ENCODE data around the gene KDM4C.

Gene KDM4C

GRCh38 chr9:6843742-6844141, 86.0 kb downstream of the KDM4C start:
- no peak for TF ChIP-seq CTCF (conservative IDR thresholded peaks at IDR 0.05; ENCODE audit: low read depth)
- POLR2A ChIA-PET (ENCODE audit: low non-redundant PET) = no interaction called here
- CTCF ChIA-PET = no interaction called here
- no peak overlapping the region for H3K27ac ChIP-seq
- no peak for DNase-seq (ENCODE audit: low spot score)

- CTCF ChIA-PET = no interaction called here
- no peak overlapping the region for H3K27ac ChIP-seq
- POLR2A ChIA-PET (ENCODE audit: low non-redundant PET) = no interaction called here
- no peak for DNase-seq (ENCODE audit: low spot score)
- TF ChIP-seq CTCF (conservative IDR thresholded peaks at IDR 0.05; ENCODE audit: low read depth) = no peak
Observed at GRCh38 chr9:6844267-6844666, 86.5 kb downstream of the KDM4C start.

- ChIA-PET POLR2A (ENCODE audit: low non-redundant PET) (no interaction called here), CTCF (no interaction called here)
- DNase-seq (ENCODE audit: low spot score) = no peak
- no peak overlapping the region for H3K27ac ChIP-seq
- TF ChIP-seq CTCF (conservative IDR thresholded peaks at IDR 0.05; ENCODE audit: low read depth) = no peak
Observed at GRCh38 chr9:6845128-6845826, 87.5 kb downstream of the KDM4C start.

- CTCF ChIA-PET = no interaction called here
- POLR2A ChIA-PET (ENCODE audit: low non-redundant PET) = no interaction called here
- no peak for DNase-seq (ENCODE audit: low spot score)
- no peak overlapping the region for H3K27ac ChIP-seq
- TF ChIP-seq CTCF (conservative IDR thresholded peaks at IDR 0.05; ENCODE audit: low read depth) = no peak
Observed at GRCh38 chr9:6845880-6846279, 88.1 kb downstream of the KDM4C start.

- POLR2A ChIA-PET (ENCODE audit: low non-redundant PET) = no interaction called here
- H3K27ac ChIP-seq = no peak overlapping the region
- DNase-seq (ENCODE audit: low spot score) = no peak
- no peak for TF ChIP-seq CTCF (conservative IDR thresholded peaks at IDR 0.05; ENCODE audit: low read depth)
- CTCF ChIA-PET = no interaction called here
Observed at GRCh38 chr9:6852243-6852963, 94.6 kb downstream of the KDM4C start.

- POLR2A ChIA-PET (ENCODE audit: low non-redundant PET) = no interaction called here
- no peak overlapping the region for H3K27ac ChIP-seq
Observed at GRCh38 chr9:6855860-6856259, 98.1 kb downstream of the KDM4C start.

More at GRCh38 chr9:6855860-6856259, 98.1 kb downstream of the KDM4C start:
- CTCF ChIA-PET = no interaction called here
- no peak for TF ChIP-seq CTCF (conservative IDR thresholded peaks at IDR 0.05; ENCODE audit: low read depth)
- no peak for DNase-seq (ENCODE audit: low spot score)
